ENCODE measurements around the gene MEP1A. TPM values are rescaled to one million over a fixed set of nuclear protein-coding genes. Genes with fewer than 3 reads are reported as not detected.
A peak's percentile ranks its signal among the peaks of the same experiment; 100 is the strongest.

The MEP1A gene
- total RNA-seq, 1 donor from 2014 or later, result not detected

GRCh38 chr6:46888031-46888430, 94.8 kb downstream of the MEP1A start:
- TF ChIP-seq CTCF (conservative IDR thresholded peaks at IDR 0.05; ENCODE audit: low read depth, low read length), result no peak
- H3K4me3 ChIP-seq (ENCODE audit: low read depth, low read length), result no peak overlapping the region
- DNase-seq (ENCODE audit: low read depth), result peak; percentile 32

GRCh38 chr6:46888578-46888977, 95.4 kb downstream of the MEP1A start:
- no peak for TF ChIP-seq CTCF (conservative IDR thresholded peaks at IDR 0.05; ENCODE audit: low read depth, low read length)
- no peak for DNase-seq (ENCODE audit: low read depth)
- no peak overlapping the region for H3K4me3 ChIP-seq (ENCODE audit: low read depth, low read length)

Other genes with a start within 250 kb of the MEP1A start
- 1.3 and 1.7 TPM in 2 replicates for gene CYP39A1, start 140.6 kb upstream of the MEP1A start, total RNA-seq
- gene SLC25A27, start 140.4 kb upstream of the MEP1A start, total RNA-seq, result 1.7 and 5.1 TPM in 2 replicates
- 0.06 TPM in 1 of 2 replicates, not detected in the other for gene TDRD6, start 105.5 kb upstream of the MEP1A start, total RNA-seq
- gene PLA2G7, start 58.0 kb upstream of the MEP1A start, total RNA-seq, result 0.23 and 0.36 TPM in 2 replicates
- not detected in 2 replicates for gene ANKRD66, start 46.5 kb upstream of the MEP1A start, total RNA-seq
- gene ADGRF5, start 128.5 kb downstream of the MEP1A start, total RNA-seq, result 0.06 and 0.14 TPM in 2 replicates
- gene ADGRF1, start 248.9 kb downstream of the MEP1A start, total RNA-seq, result 18.7 and 24.4 TPM in 2 replicates

Data from epithelial cell of proximal tubule (primary cell).